Body of pancreas (tissue), 4 donors: ENCODE data around the gene CSF2RB. TPM values are rescaled to one million over a fixed set of nuclear protein-coding genes. Genes with fewer than 3 reads are reported as not detected.

Experiments used
- ATAC-seq: fragments of 150-250 bp; one replicate; pipeline ENCODE4 v1.9.1; 2016
- DNase-seq, 4 donors: peaks; one replicate each; pipeline ENCODE4 v3.0.0-alpha.2; 2019
- H3K27ac ChIP-seq, 4 donors: fragments of 200-600 bp; sonication (generic); 1 replicate in 3 of 4; 2 replicates in 1 of 4; pipeline versions ENCODE4 v1.5.1 to v1.6.1; 2016 to 2019; ENCODE audit warnings: mild to moderate bottlenecking in 1 of 4, mixed read lengths in 1 of 4, moderate library complexity in 1 of 4
- H3K27me3 ChIP-seq, 2 donors: fragments of 200-600 bp; sonication (generic); one replicate each; pipeline ENCODE4 v1.6.0; 2016; ENCODE audit warnings: mild to moderate bottlenecking in 1 of 2
- H3K36me3 ChIP-seq, 2 donors: fragments of 200-600 bp; sonication (generic); replicated peaks in 1 of 2; 2 replicates each; pipeline ENCODE4 v1.5.1; 2016; ENCODE audit warnings: low read depth in 2 of 2; ENCODE audit not compliant: insufficient read depth in 1 of 2
- H3K4me1 ChIP-seq: fragments of 200-600 bp; sonication (generic); one replicate; pipeline ENCODE4 v1.6.0; 2016
- H3K4me3 ChIP-seq, 2 donors: fragments of 200-600 bp; sonication (generic); 1 replicate in 1 of 2; 2 replicates in 1 of 2; pipeline ENCODE4 v1.5.1; 2016 to 2019
- H3K9me3 ChIP-seq, 3 donors: fragments of 200-600 bp; sonication (generic); 1 replicate in 2 of 3; 2 replicates in 1 of 3; pipeline ENCODE4 v1.5.1; 2016
- CTCF ChIP-seq, 7 experiments: fragments of 450-650 bp in 4 of 7; fragments of 200-600 bp in 3 of 7; sonication (generic) in 3 of 7; IDR thresholded peaks; one replicate each; pipeline ENCODE4 v1.5.1; 2016 to 2019; ENCODE audit warnings: antibody characterized with exemption in 7 of 7
- POLR2A ChIP-seq, 3 donors: fragments of 450-650 bp; IDR thresholded peaks; one replicate each; pipeline ENCODE4 v1.6.1; 2016; ENCODE audit warnings: antibody characterized with exemption in 3 of 3, mild to moderate bottlenecking in 2 of 3
- WGBS, 2 donors: methylation state at CpG; one replicate each; pipeline ENCODE4 v1.1.5; 2017; 5-methylcytosine and 5-hydroxymethylcytosine counted together
- intact Hi-C: fragments of 100-400 bp; cut with DNase I; formaldehyde crosslinking; loops from one replicate; pipeline ENCODE4 v1.15.1; 2023
- total RNA-seq, 2 donors: library from RNA; depleted of rRNA; stranded (reverse); fragments of >200 nt; gene quantifications; one replicate each; pipeline ENCODE4 v1.1.0, GENCODE V29; 2016

The CSF2RB gene
- total RNA-seq, 2 donors from 2014 or later, result 2.0 to 2.9 TPM

GRCh38 chr22:36964106-36964505 is 50.7 kb downstream of the CSF2RB start:
- Histone ChIP-seq H3K4me3 (no peak overlapping the region), H3K4me1 (no peaks in the 10 kb centered on the region), H3K27me3 (no peaks in the 10 kb centered on the region), H3K36me3 (no peaks in the 10 kb centered on the region), H3K27ac (no peak overlapping the region), H3K9me3 (no peaks in the 10 kb centered on the region)
- DNase-seq (no peak), ATAC-seq (no peak)
- TF ChIP-seq CTCF (IDR thresholded peaks at IDR 0.05), result no peak
- no peak for TF ChIP-seq POLR2A (IDR thresholded peaks at IDR 0.05)
- intact Hi-C loops, result no loop called here

GRCh38 chr22:36965696-36966095 is 52.3 kb downstream of the CSF2RB start:
- TF ChIP-seq CTCF (IDR thresholded peaks at IDR 0.05), result no peak
- TF ChIP-seq POLR2A (IDR thresholded peaks at IDR 0.05), result no peak
- no peaks in the 10 kb centered on the region for H3K9me3 ChIP-seq
- 52 to 59% methylated on average over 2 of the region's 2 CpGs for WGBS, 2 donors
- no peak overlapping the region for H3K4me3 ChIP-seq
- intact Hi-C loops, result no loop called here
- H3K36me3 ChIP-seq, result no peaks in the 10 kb centered on the region
- no peak for ATAC-seq
- H3K27ac ChIP-seq, result no peak overlapping the region
- H3K4me1 ChIP-seq, result no peaks in the 10 kb centered on the region
- no peak for DNase-seq
- H3K27me3 ChIP-seq, result no peaks in the 10 kb centered on the region

GRCh38 chr22:36966851-36967540 is 53.6 kb downstream of the CSF2RB start:
- H3K4me3 ChIP-seq, result no peak overlapping the region
- intact Hi-C loops, result no loop called here
- 74 to 79% methylated on average over 9 to 11 of the region's 11 CpGs for WGBS, 2 donors

GRCh38 chr22:36968249-36968964 is 55.0 kb downstream of the CSF2RB start:
- H3K27me3 ChIP-seq, result no peaks in the 10 kb centered on the region
- H3K4me1 ChIP-seq, result no peaks in the 10 kb centered on the region
- no peak overlapping the region for H3K4me3 ChIP-seq
- no peak for ATAC-seq
- TF ChIP-seq POLR2A (IDR thresholded peaks at IDR 0.05), result no peak
- TF ChIP-seq CTCF (IDR thresholded peaks at IDR 0.05), result no peak
- no peaks in the 10 kb centered on the region for H3K9me3 ChIP-seq
- 65 to 74% methylated on average over 5 of the region's 5 CpGs for WGBS, 2 donors
- H3K36me3 ChIP-seq, result no peaks in the 10 kb centered on the region
- intact Hi-C loops, result no loop called here
- no peak overlapping the region for H3K27ac ChIP-seq
- no peak for DNase-seq

More at GRCh38 chr22:36966851-36967540, 53.6 kb downstream of the CSF2RB start:
- H3K36me3 ChIP-seq, result no peaks in the 10 kb centered on the region
- H3K27ac ChIP-seq, result no peak overlapping the region
- no peaks in the 10 kb centered on the region for H3K4me1 ChIP-seq
- DNase-seq, result no peak
- H3K9me3 ChIP-seq, result no peaks in the 10 kb centered on the region
- no peak for TF ChIP-seq POLR2A (IDR thresholded peaks at IDR 0.05)
- no peak for TF ChIP-seq CTCF (IDR thresholded peaks at IDR 0.05)
- no peaks in the 10 kb centered on the region for H3K27me3 ChIP-seq
- ATAC-seq, result no peak
